Measurements from ENCODE around the gene RASGRP4.
A peak's percentile ranks its signal among the peaks of the same experiment; 100 is the strongest.

RASGRP4 gene

DNA sequence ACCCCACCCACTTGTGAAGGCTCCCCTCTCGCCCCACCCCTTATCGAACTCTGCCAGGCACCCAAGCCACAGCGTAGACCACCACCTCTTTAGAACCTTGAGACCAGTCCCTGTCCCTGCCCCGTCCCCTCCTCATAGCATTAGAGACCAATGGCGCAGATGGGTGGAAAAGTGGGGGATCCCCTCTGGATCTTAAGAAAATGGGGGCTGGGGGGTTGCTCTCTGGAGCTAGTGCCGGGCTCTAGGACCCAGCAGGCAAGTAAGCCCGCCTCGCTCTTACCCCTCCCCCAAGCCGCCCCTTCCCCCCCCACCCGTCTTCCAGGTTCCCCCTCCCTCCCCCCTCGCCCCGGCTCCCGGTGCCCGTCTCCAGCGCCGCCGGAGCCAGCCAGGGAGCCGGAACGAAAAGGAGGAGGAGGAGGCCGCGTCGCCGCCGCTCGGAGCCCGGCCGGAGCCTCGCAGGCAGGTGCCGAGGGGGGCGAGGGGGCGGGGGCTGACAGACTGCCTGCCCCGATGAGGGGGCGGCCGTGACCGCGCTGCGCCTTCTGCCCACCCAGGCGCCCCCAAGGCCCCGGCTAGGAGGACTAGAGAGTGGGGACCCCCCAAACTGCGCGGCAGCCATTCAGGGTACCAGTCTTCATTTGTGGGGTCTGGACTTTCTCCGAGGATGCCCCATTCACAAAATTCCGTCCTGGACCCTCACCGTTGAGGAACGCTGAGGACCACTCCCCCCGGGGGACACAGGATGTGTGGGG lies 37.5 kb downstream of the RASGRP4 start, which contains the start of gene SPRED3:
Gene SPRED3 (plus strand): TSS at position 349 of the 752 bp plus-strand sequence. CDS start 1,606 bp downstream, outside the sequence.
- FAIRE-seq (no peak), DNase-seq (ENCODE audit: insufficient read length, low spot score) (no peak)
- TF ChIP-seq POU2F2 (IDR thresholded peaks at IDR 0.05; ENCODE audit: low read depth, low read length) (no peak), PAX5 (IDR thresholded peaks at IDR 0.05; ENCODE audit: insufficient read depth, low read length, severe bottlenecking) (no peak), POLR2AphosphoS5 (IDR thresholded peaks at IDR 0.05; ENCODE audit: low read depth, low read length) (no peak), TAF1 (IDR thresholded peaks at IDR 0.05; ENCODE audit: low read depth, low read length) (no peak), POLR2A (IDR thresholded peaks at IDR 0.05; ENCODE audit: low read depth, low read length) (no peak), SPI1 (IDR thresholded peaks at IDR 0.05; ENCODE audit: low read depth, low read length) (no peak)

GRCh38 chr19:38387550-38388348 lies 38.3 kb downstream of the RASGRP4 start, which contains the start of gene GGN:
Gene GGN, minus strand, starts transcription at chr19:38388034. Its CDS starts 773 bp downstream, at chr19:38387261.
- peak; percentile 77 for FAIRE-seq
- peak; percentile 81 for DNase-seq (ENCODE audit: insufficient read length, low spot score)
- TF ChIP-seq SPI1 (IDR thresholded peaks at IDR 0.05; ENCODE audit: low read depth, low read length): no peak
- no peak for TF ChIP-seq POLR2AphosphoS5 (IDR thresholded peaks at IDR 0.05; ENCODE audit: low read depth, low read length)
- TF ChIP-seq POLR2A (IDR thresholded peaks at IDR 0.05; ENCODE audit: low read depth, low read length): no peak
- TF ChIP-seq PAX5 (IDR thresholded peaks at IDR 0.05; ENCODE audit: insufficient read depth, low read length, severe bottlenecking): no peak

DNA sequence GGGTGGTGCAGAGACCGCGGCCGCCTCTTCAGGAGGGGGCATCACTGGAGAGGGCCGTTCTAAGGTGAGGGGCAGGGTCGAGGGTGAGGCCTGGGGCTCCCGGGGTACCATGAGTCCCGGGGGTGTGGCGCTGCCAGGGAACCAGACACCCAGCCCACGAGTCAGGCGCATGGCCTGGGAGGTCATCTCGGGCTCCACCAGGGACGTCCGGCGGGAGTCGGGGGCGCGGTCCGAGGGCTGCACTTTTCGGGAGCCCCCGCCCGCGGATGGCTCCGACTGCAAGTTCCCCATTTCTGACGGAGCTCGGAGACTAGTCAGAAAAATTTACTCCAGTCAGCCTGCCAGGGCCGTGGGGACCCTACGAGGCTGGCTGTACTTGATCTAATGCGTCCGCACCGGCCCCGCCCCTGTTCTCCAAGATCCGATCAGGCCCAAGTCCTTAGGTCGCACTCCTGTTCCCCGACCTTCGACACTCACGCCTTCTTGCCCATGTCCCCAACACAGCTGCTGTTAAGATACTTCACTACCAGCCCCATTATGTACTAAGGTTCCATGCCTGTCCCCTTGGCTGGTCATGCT lies 39.0 kb downstream of the RASGRP4 start:
- TF ChIP-seq SPI1 (IDR thresholded peaks at IDR 0.05; ENCODE audit: low read depth, low read length) (no peak), POLR2A (IDR thresholded peaks at IDR 0.05; ENCODE audit: low read depth, low read length) (no peak), TAF1 (IDR thresholded peaks at IDR 0.05; ENCODE audit: low read depth, low read length) (no peak), POLR2AphosphoS5 (IDR thresholded peaks at IDR 0.05; ENCODE audit: low read depth, low read length) (no peak), PAX5 (IDR thresholded peaks at IDR 0.05; ENCODE audit: insufficient read depth, low read length, severe bottlenecking) (no peak), POU2F2 (IDR thresholded peaks at IDR 0.05; ENCODE audit: low read depth, low read length) (no peak)
- no peak for DNase-seq (ENCODE audit: insufficient read length, low spot score)
- FAIRE-seq: no peak

DNA sequence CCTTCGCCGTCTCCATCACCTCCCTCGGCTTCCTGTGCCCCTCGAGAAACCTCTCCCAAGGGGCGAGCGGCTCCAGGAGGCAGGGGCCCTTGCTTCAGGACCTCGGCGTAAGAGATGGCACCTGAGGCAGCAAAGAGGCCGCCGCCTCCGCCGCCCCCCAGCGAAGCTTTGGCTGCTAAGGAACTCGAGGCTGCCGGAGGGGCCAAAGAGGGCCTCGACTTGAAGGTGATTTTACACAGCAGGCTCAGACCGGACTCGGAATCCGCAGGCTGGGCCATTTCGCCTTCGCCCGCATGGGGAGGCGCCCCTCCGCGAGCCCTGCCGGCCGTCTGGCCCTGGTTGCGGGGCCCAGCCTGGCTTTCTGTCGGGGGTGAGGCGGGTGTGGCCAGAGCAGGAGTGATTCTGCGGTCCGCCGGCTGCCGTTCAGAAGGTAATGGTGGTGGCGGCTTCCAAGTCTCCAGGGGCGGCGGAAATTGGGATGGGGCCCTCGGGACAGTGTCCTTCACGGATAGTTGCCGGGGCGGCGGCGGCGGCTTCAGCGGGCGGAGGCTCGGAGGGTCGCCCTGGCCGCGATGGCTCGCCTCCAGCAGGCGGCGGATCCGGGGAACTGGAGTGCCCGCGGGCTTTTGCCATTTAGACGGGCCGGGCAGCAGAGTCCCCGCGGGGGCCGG lies 39.6 kb downstream of the RASGRP4 start:
- no peak for TF ChIP-seq POU2F2 (IDR thresholded peaks at IDR 0.05; ENCODE audit: low read depth, low read length)
- TF ChIP-seq TAF1 (IDR thresholded peaks at IDR 0.05; ENCODE audit: low read depth, low read length): no peak
- TF ChIP-seq POLR2A (IDR thresholded peaks at IDR 0.05; ENCODE audit: low read depth, low read length): no peak
- no peak for TF ChIP-seq POLR2AphosphoS5 (IDR thresholded peaks at IDR 0.05; ENCODE audit: low read depth, low read length)
- no peak for TF ChIP-seq SPI1 (IDR thresholded peaks at IDR 0.05; ENCODE audit: low read depth, low read length)
- no peak for TF ChIP-seq PAX5 (IDR thresholded peaks at IDR 0.05; ENCODE audit: insufficient read depth, low read length, severe bottlenecking)
- no peak for DNase-seq (ENCODE audit: insufficient read length, low spot score)
- FAIRE-seq: no peak

DNA sequence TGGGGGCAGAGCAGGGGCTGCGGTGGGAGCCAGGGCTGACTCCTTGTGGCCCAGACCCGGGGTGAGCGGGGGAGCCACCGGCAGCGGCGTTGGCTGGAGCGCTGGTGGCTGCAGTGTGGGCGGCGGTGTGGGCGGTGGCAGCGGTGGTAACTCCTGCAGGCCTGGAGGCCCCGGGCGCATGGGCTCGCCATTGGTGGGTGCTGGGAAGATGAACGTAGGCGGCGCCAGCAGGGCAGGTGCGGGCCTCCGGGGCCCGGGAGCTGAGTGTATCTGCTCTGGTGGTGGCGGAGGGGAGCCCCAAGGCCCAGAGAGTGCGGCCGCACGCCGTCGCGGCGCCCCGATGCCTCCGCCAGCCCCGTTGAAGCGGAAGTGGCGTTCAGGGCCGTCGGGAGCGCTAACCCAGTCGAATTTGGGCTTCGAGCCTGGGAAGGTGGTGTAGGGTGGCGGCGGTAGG lies 40.2 kb downstream of the RASGRP4 start:
- TF ChIP-seq POU2F2 (IDR thresholded peaks at IDR 0.05; ENCODE audit: low read depth, low read length): no peak
- 0 out of 2 replicates have a peak, but pooled peaks have one; percentile 11 for TF ChIP-seq POLR2A (IDR thresholded peaks at IDR 0.05; ENCODE audit: low read depth, low read length)
- no peak for TF ChIP-seq TAF1 (IDR thresholded peaks at IDR 0.05; ENCODE audit: low read depth, low read length)
- peak; percentile 32; the same call in 1 of the 2 replicates for TF ChIP-seq SPI1 (IDR thresholded peaks at IDR 0.05; ENCODE audit: low read depth, low read length)
- TF ChIP-seq PAX5 (IDR thresholded peaks at IDR 0.05; ENCODE audit: insufficient read depth, low read length, severe bottlenecking): no peak
- DNase-seq (ENCODE audit: insufficient read length, low spot score): peak; percentile 70
- FAIRE-seq: peak; percentile 67

- no peak for FAIRE-seq
- TF ChIP-seq TAF1 (IDR thresholded peaks at IDR 0.05; ENCODE audit: low read depth, low read length): no peak
- TF ChIP-seq PAX5 (IDR thresholded peaks at IDR 0.05; ENCODE audit: insufficient read depth, low read length, severe bottlenecking): no peak
- peak; percentile 52 for TF ChIP-seq POLR2AphosphoS5 (IDR thresholded peaks at IDR 0.05; ENCODE audit: low read depth, low read length)
- TF ChIP-seq SPI1 (IDR thresholded peaks at IDR 0.05; ENCODE audit: low read depth, low read length): no peak
- TF ChIP-seq POLR2A (IDR thresholded peaks at IDR 0.05; ENCODE audit: low read depth, low read length): peak; percentile 10; the same call in 1 of the 2 replicates
- TF ChIP-seq POU2F2 (IDR thresholded peaks at IDR 0.05; ENCODE audit: low read depth, low read length): no peak
- DNase-seq (ENCODE audit: insufficient read length, low spot score): no peak
Measured at GRCh38 chr19:38385057-38385803, 40.8 kb downstream of the RASGRP4 start.

DNA sequence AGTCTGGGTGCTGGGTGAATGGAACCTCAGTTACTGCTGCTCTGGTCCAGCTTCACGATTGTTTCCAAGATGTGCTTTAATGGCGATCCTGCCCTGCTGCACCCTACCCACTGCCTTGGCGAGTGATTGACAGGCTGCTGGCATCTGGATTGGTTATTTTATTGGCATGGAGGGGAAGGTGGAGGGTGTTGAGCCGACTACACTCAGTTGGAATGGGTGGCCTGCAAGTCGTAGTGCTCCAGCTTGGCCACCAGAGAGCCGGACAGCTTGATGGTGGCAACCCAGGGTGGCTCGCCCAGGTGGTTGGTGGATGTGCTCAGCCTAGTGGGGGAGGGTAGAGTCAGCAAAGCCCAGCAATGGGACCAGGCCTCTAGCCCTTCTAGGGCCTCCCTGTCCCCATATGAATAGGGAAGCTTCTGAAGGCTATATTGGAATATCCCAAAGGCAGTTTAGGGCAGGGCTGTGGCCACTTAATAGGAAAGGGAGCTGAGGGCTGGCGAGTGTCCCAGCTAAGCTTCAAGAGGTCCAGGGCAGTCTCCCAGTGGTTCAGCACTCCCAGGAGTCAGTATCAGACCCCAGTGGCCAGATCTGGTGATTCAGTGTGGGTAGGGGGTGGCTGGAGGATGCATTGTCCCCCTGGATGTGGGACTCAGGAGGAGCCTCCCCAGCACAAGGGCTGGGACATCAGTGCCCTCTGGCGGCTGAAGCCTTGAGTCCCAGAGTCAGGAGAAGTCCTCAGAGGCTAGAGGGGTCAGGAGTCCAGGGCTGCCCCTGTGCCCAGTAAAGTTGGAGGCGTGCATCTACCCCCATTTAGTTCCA lies 41.6 kb downstream of the RASGRP4 start:
- TF ChIP-seq SPI1 (IDR thresholded peaks at IDR 0.05; ENCODE audit: low read depth, low read length): no peak
- TF ChIP-seq TAF1 (IDR thresholded peaks at IDR 0.05; ENCODE audit: low read depth, low read length): no peak
- no peak for TF ChIP-seq PAX5 (IDR thresholded peaks at IDR 0.05; ENCODE audit: insufficient read depth, low read length, severe bottlenecking)
- no peak for TF ChIP-seq POU2F2 (IDR thresholded peaks at IDR 0.05; ENCODE audit: low read depth, low read length)
- 0 out of 2 replicates have a peak, but pooled peaks have one; percentile 14 for TF ChIP-seq POLR2A (IDR thresholded peaks at IDR 0.05; ENCODE audit: low read depth, low read length)
- DNase-seq (ENCODE audit: insufficient read length, low spot score) (no peak), FAIRE-seq (peak; percentile 61)
